Stomach smooth muscle (tissue), 2 donors: ENCODE data around the gene ENGASE.

Experiments
- H3K27ac ChIP-seq: one replicate; pipeline ENCODE4 v1.7.0; 2013; ENCODE audit warnings: mild to moderate bottlenecking, low read length, inconsistent platforms
- H3K27me3 ChIP-seq, 2 donors: one replicate each; pipeline ENCODE4 v1.7.0; 2013; ENCODE audit warnings: low read length in 2 of 2; ENCODE audit not compliant: insufficient read depth in 2 of 2, control insufficient read depth in 1 of 2
- H3K36me3 ChIP-seq, 2 donors: one replicate each; pipeline ENCODE4 v1.7.0; 2013; ENCODE audit warnings: low read length in 2 of 2; ENCODE audit not compliant: control insufficient read depth in 2 of 2, insufficient read depth in 2 of 2
- H3K4me1 ChIP-seq: one replicate; pipeline ENCODE4 v1.7.0; 2013; ENCODE audit warnings: low read length; ENCODE audit not compliant: control insufficient read depth, insufficient read depth
- H3K4me3 ChIP-seq, 2 donors: one replicate each; pipeline ENCODE4 v1.7.0; 2013; ENCODE audit warnings: low read length in 2 of 2
- H3K9ac ChIP-seq, 2 donors: one replicate each; pipeline ENCODE4 v1.7.0; 2013; ENCODE audit warnings: low read length in 2 of 2, mild to moderate bottlenecking in 1 of 2
- H3K9me3 ChIP-seq, 2 donors: one replicate each; pipeline ENCODE4 v1.7.0; 2013; ENCODE audit warnings: low read length in 2 of 2; ENCODE audit not compliant: control insufficient read depth in 2 of 2
- donor health status: healthy.
- donor health status: Pancreatic carcinoma.

The ENGASE gene

GRCh38 chr17:79123988-79124387, 49.4 kb downstream of the ENGASE start:
- no peaks in the 10 kb centered on the region for H3K4me1 ChIP-seq
- H3K4me3 ChIP-seq: no peak overlapping the region
- peaks cover 0 to 6% of the 10 kb centered on the region in 2 donors for H3K9me3 ChIP-seq
- no peaks in the 10 kb centered on the region for H3K36me3 ChIP-seq
- peaks cover 12 to 14% of the 10 kb centered on the region in 2 donors for H3K27me3 ChIP-seq
- no peak overlapping the region for H3K27ac ChIP-seq
- no peak overlapping the region for H3K9ac ChIP-seq

- peaks cover 14 to 17% of the 10 kb centered on the region in 2 donors for H3K27me3 ChIP-seq
- no peak overlapping the region for H3K4me3 ChIP-seq
- H3K9me3 ChIP-seq: peaks cover 0 to 11% of the 10 kb centered on the region in 2 donors
- H3K4me1 ChIP-seq: no peaks in the 10 kb centered on the region
- no peak overlapping the region for H3K27ac ChIP-seq
- no peaks in the 10 kb centered on the region for H3K36me3 ChIP-seq
- no peak overlapping the region for H3K9ac ChIP-seq
Measured at GRCh38 chr17:79124513-79125209, 50.0 kb downstream of the ENGASE start.

- H3K4me3 ChIP-seq: no peak overlapping the region
- no peaks in the 10 kb centered on the region for H3K36me3 ChIP-seq
- no peaks in the 10 kb centered on the region for H3K4me1 ChIP-seq
- H3K9me3 ChIP-seq: peaks cover 0 to 13% of the 10 kb centered on the region in 2 donors
- H3K27me3 ChIP-seq: peaks cover 14 to 17% of the 10 kb centered on the region in 2 donors
- H3K27ac ChIP-seq: no peak overlapping the region
- no peak overlapping the region for H3K9ac ChIP-seq
Measured at GRCh38 chr17:79125503-79125902, 50.9 kb downstream of the ENGASE start.

GRCh38 chr17:79126139-79126538, 51.5 kb downstream of the ENGASE start:
- peaks cover 14 to 16% of the 10 kb centered on the region in 2 donors for H3K27me3 ChIP-seq

GRCh38 chr17:79127534-79128135, 53.0 kb downstream of the ENGASE start:
- Histone ChIP-seq H3K27ac (no peak overlapping the region), H3K4me1 (no peaks in the 10 kb centered on the region), H3K36me3 (no peaks in the 10 kb centered on the region), H3K9me3 (peaks cover 0 to 13% of the 10 kb centered on the region in 2 donors), H3K4me3 (no peak overlapping the region), H3K27me3 (peaks cover 12 to 14% of the 10 kb centered on the region in 2 donors), H3K9ac (no peak overlapping the region)

More at GRCh38 chr17:79126139-79126538, 51.5 kb downstream of the ENGASE start:
- Histone ChIP-seq H3K9ac (no peak overlapping the region), H3K4me1 (no peaks in the 10 kb centered on the region), H3K9me3 (peaks cover 0 to 13% of the 10 kb centered on the region in 2 donors), H3K36me3 (no peaks in the 10 kb centered on the region), H3K4me3 (no peak overlapping the region), H3K27ac (no peak overlapping the region)

- no peaks in the 10 kb centered on the region for H3K36me3 ChIP-seq
- H3K27me3 ChIP-seq: peaks cover 15 to 19% of the 10 kb centered on the region in 2 donors
- no peak overlapping the region for H3K4me3 ChIP-seq
Measured at GRCh38 chr17:79129523-79129922, 54.9 kb downstream of the ENGASE start.

GRCh38 chr17:79130536-79131273, 56.1 kb downstream of the ENGASE start:
- Histone ChIP-seq H3K27ac (no peak overlapping the region), H3K36me3 (no peaks in the 10 kb centered on the region), H3K9ac (no peak overlapping the region), H3K4me1 (no peaks in the 10 kb centered on the region), H3K4me3 (no peak overlapping the region), H3K9me3 (peaks cover 0 to 7% of the 10 kb centered on the region in 2 donors), H3K27me3 (peaks cover 15 to 24% of the 10 kb centered on the region in 2 donors)

More at GRCh38 chr17:79129523-79129922, 54.9 kb downstream of the ENGASE start:
- H3K9me3 ChIP-seq: peaks cover 0 to 7% of the 10 kb centered on the region in 2 donors
- no peak overlapping the region for H3K27ac ChIP-seq
- H3K9ac ChIP-seq: no peak overlapping the region
- H3K4me1 ChIP-seq: no peaks in the 10 kb centered on the region

- Histone ChIP-seq H3K4me3 (no peak overlapping the region), H3K27ac (no peak overlapping the region), H3K9ac (no peak overlapping the region), H3K4me1 (no peaks in the 10 kb centered on the region), H3K9me3 (peaks cover 0 to 7% of the 10 kb centered on the region in 2 donors), H3K27me3 (peaks cover 12 to 28% of the 10 kb centered on the region in 2 donors), H3K36me3 (no peaks in the 10 kb centered on the region)
Measured at GRCh38 chr17:79131274-79131635, 56.6 kb downstream of the ENGASE start.

GRCh38 chr17:79131701-79132100, 57.1 kb downstream of the ENGASE start:
- Histone ChIP-seq H3K9ac (no peak overlapping the region), H3K9me3 (peaks cover 0 to 7% of the 10 kb centered on the region in 2 donors), H3K27me3 (peaks cover 11 to 30% of the 10 kb centered on the region in 2 donors), H3K36me3 (no peaks in the 10 kb centered on the region), H3K4me3 (no peak overlapping the region), H3K27ac (no peak overlapping the region), H3K4me1 (no peaks in the 10 kb centered on the region)

- H3K27ac ChIP-seq: no peak overlapping the region
- no peaks in the 10 kb centered on the region for H3K4me1 ChIP-seq
- peaks cover 0 to 7% of the 10 kb centered on the region in 2 donors for H3K9me3 ChIP-seq
- H3K27me3 ChIP-seq: peaks cover 9 to 35% of the 10 kb centered on the region in 2 donors
- no peaks in the 10 kb centered on the region for H3K36me3 ChIP-seq
- H3K4me3 ChIP-seq: no peak overlapping the region
- H3K9ac ChIP-seq: no peak overlapping the region
Measured at GRCh38 chr17:79132271-79133064, 57.8 kb downstream of the ENGASE start.
